Anterior cingulate cortex (tissue), 58 donors: ENCODE measurements around the gene KRT6C.
"Not testable (repeated sequence)": the region's sequence is repeated elsewhere in the genome, so short reads cannot be mapped to it uniquely, and the experiment has no call there.

Experiments
- DNase-seq, 58 donors: peaks; one replicate each; lab custom pipeline; 2025; lab: John Stamatoyannopoulos, UW

Gene KRT6C

GRCh38 chr12:52461693-52462092 lies 11.9 kb downstream of the KRT6C start:
- DNase-seq, result no peak

- no peak for DNase-seq
Observed at GRCh38 chr12:52458861-52459260, 14.7 kb downstream of the KRT6C start.

GRCh38 chr12:52455821-52456220 lies 17.8 kb downstream of the KRT6C start:
- no peak for DNase-seq

GRCh38 chr12:52454411-52455201 lies 19.0 kb downstream of the KRT6C start:
- DNase-seq, result peak in 3 of 58 donors; percentile 1 to 11 (median 7)

- DNase-seq, result no peak
Observed at GRCh38 chr12:52452101-52452500, 21.5 kb downstream of the KRT6C start, which contains the start of gene KRT6B. Gene KRT6B (minus strand): TSS chr12:52452146. CDS start chr12:52452078, 68 bp downstream.

GRCh38 chr12:52448228-52448627 lies 25.4 kb downstream of the KRT6C start:
- no peak for DNase-seq

GRCh38 chr12:52447196-52447595 lies 26.4 kb downstream of the KRT6C start:
- DNase-seq, result not testable (repeated sequence)

- no peak for DNase-seq
Observed at GRCh38 chr12:52446367-52447045, 27.1 kb downstream of the KRT6C start.

- DNase-seq, result no peak
Observed at GRCh38 chr12:52445876-52446275, 27.7 kb downstream of the KRT6C start.

- DNase-seq, result no peak
Observed at GRCh38 chr12:52444647-52445595, 28.7 kb downstream of the KRT6C start.

- DNase-seq, result no peak
Observed at GRCh38 chr12:52443966-52444365, 29.6 kb downstream of the KRT6C start.

GRCh38 chr12:52442600-52443061 lies 31.0 kb downstream of the KRT6C start:
- DNase-seq, result peak in 1 of 58 donors; percentile 4

GRCh38 chr12:52441320-52441911 lies 32.2 kb downstream of the KRT6C start:
- no peak for DNase-seq

GRCh38 chr12:52440821-52441319 lies 32.7 kb downstream of the KRT6C start:
- DNase-seq, result no peak

GRCh38 chr12:52439845-52440244 lies 33.8 kb downstream of the KRT6C start:
- no peak for DNase-seq

GRCh38 chr12:52439420-52439819 lies 34.2 kb downstream of the KRT6C start:
- no peak for DNase-seq

GRCh38 chr12:52438305-52439301 lies 35.0 kb downstream of the KRT6C start:
- DNase-seq, result no peak

- no peak for DNase-seq
Observed at GRCh38 chr12:52437508-52437907, 36.1 kb downstream of the KRT6C start.
